Small intestine (tissue), 7 donors: Measurements from ENCODE around the gene SPRY4. TPM values are rescaled to one million over a fixed set of nuclear protein-coding genes. Genes with fewer than 3 reads are reported as not detected.

Source experiments
- DNase-seq, 2 donors: peaks; one replicate each; pipeline versions ENCODE4 v3.0.0 to v3.0.0-alpha.2; 2013
- FAIRE-seq: peaks from 2 replicates; lab custom pipeline; 2012; peaks lifted over from hg19 to GRCh38; lab: Jason Lieb, UNC
- H3K27ac ChIP-seq, 3 donors: one replicate each; pipeline ENCODE4 v1.5.1; 2013; ENCODE audit warnings: low read length in 2 of 3, mild to moderate bottlenecking in 2 of 3, control low read depth in 1 of 3, inconsistent platforms in 1 of 3, low read depth in 1 of 3, moderate library complexity in 1 of 3
- H3K27me3 ChIP-seq, 3 donors: one replicate each; pipeline ENCODE4 v1.6.1; 2013; ENCODE audit warnings: low read length in 3 of 3, inconsistent platforms in 1 of 3; ENCODE audit not compliant: control insufficient read depth in 3 of 3, insufficient read depth in 3 of 3
- H3K36me3 ChIP-seq, 3 donors: one replicate each; pipeline ENCODE4 v1.6.1; 2013; ENCODE audit warnings: low read length in 3 of 3, inconsistent platforms in 1 of 3, low read depth in 1 of 3, mild to moderate bottlenecking in 1 of 3, moderate library complexity in 1 of 3; ENCODE audit not compliant: control insufficient read depth in 3 of 3, insufficient read depth in 2 of 3
- H3K4me1 ChIP-seq, 3 donors: one replicate each; pipeline ENCODE4 v1.6.1; 2013; ENCODE audit warnings: low read length in 2 of 3, inconsistent platforms in 1 of 3, low read depth in 1 of 3, mild to moderate bottlenecking in 1 of 3, moderate library complexity in 1 of 3; ENCODE audit not compliant: control insufficient read depth in 3 of 3, insufficient read depth in 2 of 3
- H3K4me3 ChIP-seq, 3 donors: one replicate each; pipeline ENCODE4 v1.5.1; 2013; ENCODE audit warnings: low read length in 3 of 3, control low read depth in 1 of 3, inconsistent platforms in 1 of 3, low read depth in 1 of 3, mild to moderate bottlenecking in 1 of 3, moderate library complexity in 1 of 3
- H3K9me3 ChIP-seq, 2 donors: one replicate each; pipeline ENCODE4 v1.6.1; 2013; ENCODE audit warnings: low read depth in 1 of 2, low read length in 1 of 2; ENCODE audit not compliant: control insufficient read depth in 2 of 2, insufficient read depth in 1 of 2
- WGBS, 3 donors: extraction: QIAGEN DNeasy Blood & Tissue Kit; methylation state at CpG; one replicate each; pipeline ENCODE4 v1.1.7; 2013; 5-methylcytosine and 5-hydroxymethylcytosine counted together
- polyA plus RNA-seq, 4 donors: library from polyadenylated mRNA; stranded (reverse) in 3 of 4; unstranded in 1 of 4; fragments of 200-250 nt in 3 of 4; fragments of 120-200 nt in 1 of 4; gene quantifications; one replicate each; pipeline versions ENCODE4 v1.2.1 to v1.2.3, GENCODE V29; 2013
- donor health status: healthy with polysubstance abuse.
- donor health status: control.
- donor health status: control.
- donor health status: Bipolar disorder and iron deficiency.
- donor health status: healthy.

Gene SPRY4
- polyA plus RNA-seq, 4 donors, result 1.4 to 37.0 (median 6.9) TPM

DNA sequence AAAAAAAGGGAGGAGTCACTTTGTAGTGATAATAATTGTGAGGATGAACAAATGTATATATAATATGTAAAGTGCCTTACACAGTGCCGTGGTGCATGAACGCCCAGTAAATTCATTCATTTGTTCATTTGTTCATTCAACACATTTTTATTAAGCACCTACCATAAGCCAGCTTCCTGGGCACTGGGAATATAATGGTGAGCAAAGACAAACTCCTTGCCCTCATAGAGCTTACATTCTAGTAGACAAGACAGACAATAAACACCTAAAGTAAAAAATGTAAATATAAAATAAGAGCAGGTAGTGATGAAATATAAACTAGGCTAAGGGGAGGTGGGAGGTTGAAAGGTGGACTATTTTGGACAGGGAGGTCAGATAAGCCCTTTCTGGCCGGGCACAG, 32.0 kb downstream of the SPRY4 start:
- Histone ChIP-seq H3K27me3 (no peaks in the 10 kb centered on the region), H3K4me3 (no peak overlapping the region), H3K36me3 (no peaks in the 10 kb centered on the region), H3K4me1 (peaks cover 0 to 14% (median 0%) of the 10 kb centered on the region in 3 donors), H3K27ac (no peak overlapping the region), H3K9me3 (peaks cover 0 to 2% of the 10 kb centered on the region in 2 donors)
- FAIRE-seq, result no peak
- 93 to 100% (median 95%) methylated on average over 3 of the region's 3 CpGs for WGBS, 3 donors
- DNase-seq, result no peak

DNA sequence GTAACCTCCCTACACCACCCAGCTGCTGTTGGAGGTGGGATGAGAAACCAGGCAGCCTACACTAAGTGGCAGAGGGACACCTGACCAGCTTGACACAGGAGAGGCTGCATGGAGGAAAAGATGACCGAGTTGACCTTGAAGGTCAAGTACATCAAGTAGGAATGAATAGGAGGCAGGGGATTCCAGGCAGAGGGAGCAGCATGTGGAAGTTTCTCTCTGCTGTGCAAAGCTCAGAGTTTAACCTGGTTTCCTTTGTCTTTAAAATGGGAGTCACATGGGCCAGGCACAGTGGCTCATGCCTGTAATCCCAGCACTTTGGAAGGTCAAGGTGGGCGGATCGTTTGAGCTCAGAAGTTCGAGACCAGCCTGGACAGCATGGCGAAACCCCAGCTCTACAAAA, 32.6 kb downstream of the SPRY4 start:
- Histone ChIP-seq H3K4me1 (peaks cover 0 to 16% (median 2%) of the 10 kb centered on the region in 3 donors), H3K27me3 (no peaks in the 10 kb centered on the region), H3K4me3 (no peak overlapping the region), H3K27ac (no peak overlapping the region), H3K9me3 (peaks cover 0 to 2% of the 10 kb centered on the region in 2 donors), H3K36me3 (no peaks in the 10 kb centered on the region)
- no peak for FAIRE-seq
- 84 to 88% (median 84%) methylated on average over 5 of the region's 5 CpGs for WGBS, 3 donors
- DNase-seq, result no peak

GRCh38 chr5:142290577-142291299, 34.1 kb downstream of the SPRY4 start:
- FAIRE-seq, result no peak
- 48 to 59% (median 55%) methylated on average over 5 of the region's 5 CpGs for WGBS, 3 donors
- Histone ChIP-seq H3K36me3 (no peaks in the 10 kb centered on the region), H3K9me3 (no peaks in the 10 kb centered on the region), H3K27ac (no peak overlapping the region), H3K4me3 (no peak overlapping the region), H3K27me3 (no peaks in the 10 kb centered on the region), H3K4me1 (peaks cover 0 to 10% (median 2%) of the 10 kb centered on the region in 3 donors)
- DNase-seq, result no peak

DNA sequence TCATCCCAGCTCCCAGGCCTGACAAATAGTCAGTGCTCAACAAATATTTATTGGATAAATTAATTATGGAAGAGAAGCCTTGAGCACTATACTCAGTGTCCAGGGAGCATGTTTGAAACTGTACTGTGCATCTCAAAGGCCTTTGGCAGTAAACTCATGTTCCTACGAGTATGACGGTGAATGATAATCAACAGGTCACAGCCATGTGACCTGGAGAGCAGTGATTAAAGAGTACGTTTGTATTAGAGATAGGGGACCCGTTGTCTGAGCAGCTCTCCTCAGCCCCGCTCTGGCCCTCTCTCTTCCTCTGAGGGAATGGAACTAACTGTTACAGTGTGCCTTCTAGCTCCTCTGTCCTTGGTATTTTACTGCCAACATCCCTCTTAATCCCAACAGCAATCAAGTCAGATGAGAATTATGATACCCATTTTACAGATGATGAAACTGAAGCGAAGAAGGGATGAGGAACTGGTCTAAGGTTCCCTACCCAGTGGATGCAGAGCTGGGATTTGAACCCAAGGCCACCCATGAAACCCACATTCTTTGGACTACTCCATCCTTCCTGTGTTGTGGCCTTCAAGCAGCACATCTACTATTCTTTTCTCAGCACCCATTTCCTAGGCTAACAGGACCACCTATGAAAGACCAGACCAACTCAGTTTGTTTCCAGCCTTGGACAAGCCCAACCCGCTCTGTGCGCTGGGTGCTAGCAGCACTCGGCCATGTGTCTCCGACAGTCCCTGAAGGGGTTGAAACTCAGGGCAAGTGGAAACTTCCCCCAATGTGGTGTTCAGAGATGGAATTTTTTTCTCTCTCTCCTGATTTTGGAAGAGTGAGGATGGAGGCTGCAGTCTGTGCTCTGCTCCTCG, 34.9 kb downstream of the SPRY4 start:
- WGBS, 3 donors, result 64 to 78% (median 66%) methylated on average over 11 of the region's 11 CpGs

GRCh38 chr5:142287973-142288313, 36.9 kb downstream of the SPRY4 start:
- no peak for DNase-seq
- no peaks in the 10 kb centered on the region for H3K36me3 ChIP-seq
- H3K27me3 ChIP-seq, result no peaks in the 10 kb centered on the region
- no peak overlapping the region for H3K4me3 ChIP-seq
- no peaks in the 10 kb centered on the region for H3K9me3 ChIP-seq
- no peak for FAIRE-seq
- peaks cover 0 to 10% (median 2%) of the 10 kb centered on the region in 3 donors for H3K4me1 ChIP-seq
- H3K27ac ChIP-seq, result peak overlapping the region in 1 of 3 donors; percentile 19
- 43 to 70% (median 43%) methylated on average over 5 of the region's 5 CpGs for WGBS, 3 donors

More for the DNA sequence above, 34.9 kb downstream of the SPRY4 start:
- FAIRE-seq (no peak), DNase-seq (no peak)
- H3K36me3 ChIP-seq, result no peaks in the 10 kb centered on the region
- H3K27me3 ChIP-seq, result no peaks in the 10 kb centered on the region
- H3K9me3 ChIP-seq, result no peaks in the 10 kb centered on the region
- H3K4me3 ChIP-seq, result no peak overlapping the region
- H3K4me1 ChIP-seq, result peaks cover 0 to 10% (median 2%) of the 10 kb centered on the region in 3 donors
- no peak overlapping the region for H3K27ac ChIP-seq

- no peak for DNase-seq
- FAIRE-seq, result no peak
- Histone ChIP-seq H3K4me1 (peaks cover 0 to 10% (median 2%) of the 10 kb centered on the region in 3 donors), H3K27me3 (no peaks in the 10 kb centered on the region), H3K9me3 (no peaks in the 10 kb centered on the region), H3K36me3 (no peaks in the 10 kb centered on the region), H3K27ac (peak overlapping the region in 2 of 3 donors; percentile 16 to 35), H3K4me3 (no peak overlapping the region)
- WGBS, 3 donors, result 66 to 70% (median 68%) methylated on average over 17 of the region's 17 CpGs
Measured at GRCh38 chr5:142287096-142287972, 37.5 kb downstream of the SPRY4 start.

GRCh38 chr5:142286111-142286510, 38.7 kb downstream of the SPRY4 start:
- Histone ChIP-seq H3K4me1 (peaks cover 0 to 10% (median 2%) of the 10 kb centered on the region in 3 donors), H3K36me3 (no peaks in the 10 kb centered on the region), H3K9me3 (no peaks in the 10 kb centered on the region), H3K27me3 (no peaks in the 10 kb centered on the region), H3K4me3 (no peak overlapping the region), H3K27ac (no peak overlapping the region)
- DNase-seq (peak in 1 of 2 donors; percentile 86), FAIRE-seq (no peak)
- WGBS, 3 donors, result 24 to 73% (median 48%) methylated on average over 12 of the region's 12 CpGs

GRCh38 chr5:142283304-142283703, 41.5 kb downstream of the SPRY4 start:
- 68 to 74% (median 71%) methylated on average over 6 of the region's 6 CpGs for WGBS, 3 donors
- H3K4me1 ChIP-seq, result peaks cover 2 to 6% (median 5%) of the 10 kb centered on the region in 3 donors
- H3K27ac ChIP-seq, result no peak overlapping the region
- H3K9me3 ChIP-seq, result no peaks in the 10 kb centered on the region
- H3K36me3 ChIP-seq, result no peaks in the 10 kb centered on the region
- H3K27me3 ChIP-seq, result no peaks in the 10 kb centered on the region
- FAIRE-seq (no peak), DNase-seq (no peak)
- no peak overlapping the region for H3K4me3 ChIP-seq
